LoVo (cell line): ENCODE results near the gene GSG1L.

Experiments
- DNase-seq: peaks from one replicate; pipeline ENCODE4 v3.0.0-alpha.2; 2016; ENCODE audit warnings: low spot score

The GSG1L gene

DNA sequence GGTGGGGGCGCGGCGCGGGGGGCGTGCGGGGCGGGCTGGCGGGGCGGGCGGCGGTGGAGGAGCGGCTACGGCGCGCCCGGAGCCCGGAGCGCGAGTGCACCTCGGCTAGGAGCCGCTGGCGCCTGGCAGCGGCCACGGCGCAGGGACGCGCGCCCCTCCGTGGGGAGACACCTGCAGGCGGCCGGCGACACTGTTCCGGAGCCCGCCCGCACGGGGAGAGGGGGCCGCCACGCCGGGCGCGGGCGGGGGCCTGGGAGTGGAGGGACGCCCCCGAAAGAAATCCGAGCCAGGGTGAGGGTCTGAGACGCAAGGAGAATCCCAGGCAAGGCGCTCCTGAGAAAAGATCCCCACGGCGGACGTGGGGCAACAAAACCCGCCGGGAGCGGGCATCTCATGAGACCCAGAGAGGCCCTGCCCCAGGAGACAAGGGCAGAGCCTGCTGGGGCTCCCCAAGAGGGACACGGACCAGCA is at the start of gene GSG1L:
GSG1L (minus strand) TSS at position 124 of the 471 bp plus-strand sequence. CDS start 290 bp downstream, outside the sequence.
- no peak for DNase-seq

DNA sequence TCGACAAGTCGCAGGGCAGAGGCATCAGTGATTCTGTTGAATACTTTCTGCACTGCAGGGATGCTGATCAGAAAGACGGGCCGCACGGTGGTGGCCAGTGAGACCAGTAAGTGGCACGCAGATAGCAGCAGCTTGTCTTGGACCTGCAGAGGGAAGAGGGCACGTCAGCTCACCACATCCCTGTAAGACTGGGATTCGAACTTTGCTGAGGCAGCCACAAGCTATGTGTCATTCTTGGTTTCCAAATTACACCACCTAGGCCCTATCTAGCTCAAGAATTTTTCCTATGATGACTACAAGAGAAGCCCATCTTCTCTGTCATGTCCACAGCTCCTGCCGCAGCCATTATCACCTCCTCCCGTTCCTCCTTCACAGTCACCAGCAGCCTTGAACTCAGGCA is 49.4 kb upstream of the GSG1L start:
- no peak for DNase-seq

DNA sequence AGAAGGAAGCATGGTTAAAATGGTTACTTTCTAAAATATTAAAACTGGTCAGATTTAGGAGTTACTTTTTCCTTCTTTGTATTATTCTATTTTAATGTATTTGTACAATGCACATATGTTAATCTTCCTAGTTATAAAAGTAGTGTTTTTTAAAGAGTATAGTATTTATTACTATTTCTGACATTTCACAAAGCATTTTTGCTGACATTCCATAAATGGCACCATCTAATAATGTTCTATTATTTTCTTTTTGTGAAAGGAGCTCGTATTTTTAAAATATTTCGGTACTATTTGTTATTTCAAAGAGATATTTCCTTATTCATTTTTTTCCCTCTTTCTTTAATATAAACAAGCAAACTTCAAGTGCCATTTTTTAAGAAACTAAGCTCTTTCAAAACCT is 47.5 kb upstream of the GSG1L start:
- no peak for DNase-seq

DNA sequence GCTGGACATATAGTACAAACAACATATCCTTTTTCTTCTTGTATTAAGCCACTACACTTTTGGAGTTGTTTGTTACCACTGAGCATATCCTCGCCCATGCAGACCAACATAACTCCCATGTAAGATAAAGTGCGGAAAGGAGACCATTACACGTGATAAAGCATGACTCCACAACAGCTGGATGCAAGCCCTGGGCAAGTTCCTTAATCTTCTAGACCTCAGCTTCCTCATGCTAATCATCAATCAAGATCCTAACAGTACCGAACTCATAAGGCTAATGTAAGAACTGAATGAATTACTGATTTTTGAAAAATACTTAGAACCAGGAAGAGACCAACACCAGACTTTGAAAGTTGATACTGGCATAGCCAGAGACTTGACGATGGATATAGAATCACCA is 47.0 kb upstream of the GSG1L start:
- DNase-seq: no peak

DNA sequence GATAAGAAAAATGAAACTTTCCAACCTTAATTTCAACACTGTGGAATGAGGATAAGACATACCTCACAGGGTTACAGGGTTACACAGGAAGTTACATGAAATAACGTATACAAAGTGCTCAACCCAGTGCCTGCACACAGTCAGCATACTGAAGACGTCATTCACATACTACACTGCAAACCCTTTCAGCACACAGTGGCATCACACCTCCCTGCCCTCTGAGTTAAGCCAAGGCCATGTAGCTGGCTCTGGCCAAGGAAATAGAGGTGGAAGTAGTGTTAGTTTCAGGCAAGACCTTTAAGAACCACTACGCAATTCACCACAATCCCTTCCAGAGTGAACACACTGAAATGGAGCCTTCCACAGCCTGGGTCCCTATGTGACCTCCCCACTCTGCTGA is 46.6 kb upstream of the GSG1L start:
- DNase-seq: no peak

DNA sequence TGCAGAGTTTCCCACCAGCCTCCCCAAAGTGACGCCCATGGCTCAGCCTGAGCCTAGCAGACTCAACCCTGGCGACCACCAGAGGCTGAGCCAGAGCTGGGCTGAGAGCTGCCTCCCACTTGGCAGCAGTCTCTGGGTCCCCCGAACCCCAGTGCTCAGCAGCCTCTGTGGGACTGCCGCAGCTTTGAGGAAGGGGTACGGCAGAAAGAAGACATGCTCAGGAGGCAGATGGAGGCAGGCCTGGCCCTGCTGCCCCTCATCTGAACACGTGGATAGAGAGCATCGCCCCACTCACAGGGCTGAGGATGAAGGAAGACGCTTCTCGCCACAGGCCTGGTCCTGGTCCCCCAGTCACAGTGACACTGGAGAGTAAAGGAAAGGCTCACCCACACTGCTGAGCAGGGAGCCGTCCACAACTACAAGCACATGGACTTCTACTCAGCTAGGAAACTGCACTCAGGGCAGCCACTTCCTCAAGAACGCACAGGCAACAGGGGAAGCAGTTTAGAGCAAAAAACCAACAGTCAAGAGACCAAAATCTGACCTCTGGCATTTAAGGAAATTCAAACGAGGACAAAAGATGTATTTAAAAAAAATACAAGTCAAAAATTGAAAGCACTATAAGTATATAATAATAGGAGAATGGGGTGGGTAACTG is 45.2 kb upstream of the GSG1L start:
- DNase-seq: no peak

DNA sequence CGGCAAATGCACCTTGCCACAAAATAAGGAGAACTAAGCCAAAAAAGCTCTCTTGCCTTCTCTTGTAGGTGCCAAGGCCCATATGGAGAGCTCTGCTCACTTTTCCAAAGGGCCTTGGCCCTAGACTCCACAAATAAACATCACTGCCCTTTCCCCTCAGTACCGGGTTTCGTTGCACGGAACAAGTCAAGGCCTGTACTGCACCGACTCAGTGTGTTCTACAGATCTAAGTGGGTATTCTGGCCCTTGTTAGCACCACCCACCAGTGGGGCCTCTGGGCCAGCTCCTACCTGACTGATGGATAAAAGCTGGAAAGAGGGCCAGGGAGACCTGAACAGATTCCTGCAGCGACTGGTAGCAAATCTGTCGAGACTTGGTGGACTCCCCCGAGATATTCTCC is 43.7 kb upstream of the GSG1L start:
- no peak for DNase-seq

DNA sequence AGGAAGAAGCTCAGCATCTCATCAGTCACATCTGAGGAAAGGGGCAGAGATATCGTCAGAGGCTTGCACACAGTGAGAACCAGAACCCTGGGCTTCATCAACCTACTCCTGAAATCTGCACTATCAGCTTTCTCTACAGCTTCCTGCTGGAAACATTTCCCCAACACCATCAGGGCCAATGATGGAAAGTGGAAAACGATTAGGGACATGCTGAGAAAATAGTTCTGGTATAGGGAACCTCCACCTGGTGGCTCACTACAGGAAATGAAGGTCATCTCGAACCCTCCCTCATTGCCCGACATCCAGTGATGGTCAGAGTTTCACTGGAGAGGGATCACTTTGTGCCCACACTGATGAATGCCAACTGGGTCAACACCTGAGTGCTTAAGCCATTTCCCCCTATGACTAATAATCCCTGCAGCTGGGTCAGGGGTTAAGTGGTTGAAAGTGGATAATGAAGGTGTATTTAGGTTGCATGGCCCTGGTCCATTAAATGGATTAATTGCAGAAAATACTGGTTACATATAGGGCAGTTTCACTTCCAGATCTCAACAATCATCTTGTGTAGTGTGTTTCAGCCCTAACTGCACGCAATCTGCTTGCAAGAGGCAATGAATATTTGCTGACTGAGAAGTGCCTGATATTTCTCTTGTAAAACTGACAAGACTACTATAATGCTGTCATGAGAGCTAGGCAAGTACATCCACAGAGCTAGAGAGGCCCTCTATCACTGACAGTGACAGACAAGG is 43.1 kb upstream of the GSG1L start:
- no peak for DNase-seq

DNA sequence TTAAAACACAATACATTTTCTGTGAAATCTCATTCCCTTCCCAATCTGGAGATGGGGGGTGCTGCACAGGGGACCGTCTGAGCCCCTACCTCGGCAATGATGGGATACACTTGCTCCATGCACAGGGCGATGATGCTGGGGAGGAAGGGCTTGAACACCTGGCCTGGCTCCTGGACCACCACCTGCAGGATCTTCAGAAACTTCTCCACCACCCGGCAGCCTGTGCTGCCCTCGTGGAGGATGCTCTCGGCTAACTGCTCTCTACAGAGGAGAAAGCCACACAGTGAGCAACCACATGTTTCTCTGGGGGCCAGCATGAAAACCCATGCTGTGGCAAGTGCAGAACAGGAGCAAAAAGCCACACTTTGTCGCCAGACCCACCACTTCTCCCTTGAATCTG is 42.4 kb upstream of the GSG1L start:
- no peak for DNase-seq

DNA sequence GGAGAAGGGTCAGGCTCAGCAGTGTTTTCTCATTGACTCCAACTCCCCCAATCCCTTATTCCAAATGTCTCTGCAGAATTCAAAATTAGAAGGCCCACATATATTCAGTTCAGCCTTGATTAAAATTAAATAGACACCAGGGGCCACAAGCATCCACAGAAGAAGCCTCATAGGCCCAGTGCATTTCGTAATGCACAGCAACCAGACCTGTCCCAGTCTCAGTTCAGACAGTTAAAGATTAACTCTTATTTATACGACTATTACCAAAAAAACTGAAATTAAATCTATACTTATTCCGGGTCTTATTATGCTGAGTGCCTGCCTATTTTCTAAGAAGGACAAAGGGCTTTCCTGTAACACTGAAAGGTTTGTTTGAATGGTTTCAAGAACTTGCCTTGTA is 41.8 kb upstream of the GSG1L start:
- no peak for DNase-seq

DNA sequence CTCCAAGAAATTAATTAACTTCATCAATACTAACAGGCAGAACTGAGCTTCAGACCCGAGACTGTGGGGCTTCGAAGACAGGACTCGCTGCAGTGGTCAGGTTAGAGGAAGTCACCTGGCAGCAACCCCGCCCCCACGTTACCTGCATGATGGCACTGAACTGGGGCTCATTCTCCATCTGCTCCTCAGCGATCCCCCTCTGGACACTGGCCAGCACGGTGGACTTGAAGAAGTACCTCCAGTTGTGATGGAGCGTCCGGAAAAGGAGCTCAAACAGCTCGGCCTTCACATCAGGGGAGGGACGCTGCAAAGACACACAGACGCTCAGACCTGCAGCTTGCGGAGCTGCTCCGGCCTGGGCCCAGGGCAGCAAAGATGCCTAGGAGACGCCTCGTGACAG is 40.9 kb upstream of the GSG1L start:
- no peak for DNase-seq

DNA sequence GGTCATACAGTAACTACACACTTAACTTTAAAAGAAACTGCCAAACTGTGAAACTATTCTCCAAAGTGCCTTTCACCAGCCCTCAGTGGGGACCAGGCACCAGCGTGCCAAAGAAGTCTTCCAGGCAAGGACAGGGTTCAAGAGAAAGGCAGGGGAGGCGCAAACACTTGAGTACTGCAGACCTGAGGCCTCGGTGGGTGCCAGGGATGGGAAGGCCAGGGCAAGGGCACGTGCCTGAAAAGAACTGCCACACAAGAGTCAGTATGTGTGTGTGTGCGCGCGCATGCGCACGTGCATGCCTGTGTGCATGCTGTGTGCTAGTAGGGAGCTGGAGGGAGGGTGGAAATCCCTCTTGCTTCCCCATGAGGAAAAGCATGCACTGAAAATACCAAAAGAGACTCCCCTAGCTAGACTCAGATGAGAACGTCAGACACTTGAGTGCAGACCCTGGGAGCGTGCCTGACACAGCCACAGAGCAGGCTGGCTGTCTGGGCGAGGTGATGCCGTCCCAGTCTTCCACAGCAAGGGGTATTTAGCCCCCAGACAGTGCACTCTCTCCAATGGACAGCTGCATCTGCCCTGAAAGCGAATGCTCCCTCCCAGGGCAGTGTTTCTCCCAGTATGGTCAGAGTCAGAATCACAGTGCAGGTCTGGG is 40.1 kb upstream of the GSG1L start:
- no peak for DNase-seq

DNA sequence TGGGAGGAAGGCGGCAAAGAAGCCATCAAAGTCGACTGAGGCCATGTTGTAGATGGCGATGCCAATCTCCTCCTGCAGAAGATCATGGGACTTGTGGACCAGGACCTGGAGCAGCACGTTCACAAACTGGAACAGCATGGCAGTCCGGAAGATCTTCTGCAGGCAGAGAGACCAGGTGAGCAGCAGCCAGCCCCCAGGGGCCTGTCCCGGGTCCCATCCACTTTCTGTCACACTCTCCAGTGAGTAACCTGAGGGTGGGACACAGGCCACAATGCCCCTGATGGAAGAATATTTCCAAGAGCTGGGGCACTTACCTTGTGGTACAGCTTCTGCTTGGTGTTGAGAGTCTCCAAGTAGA is 38.0 kb upstream of the GSG1L start:
- no peak for DNase-seq

DNA sequence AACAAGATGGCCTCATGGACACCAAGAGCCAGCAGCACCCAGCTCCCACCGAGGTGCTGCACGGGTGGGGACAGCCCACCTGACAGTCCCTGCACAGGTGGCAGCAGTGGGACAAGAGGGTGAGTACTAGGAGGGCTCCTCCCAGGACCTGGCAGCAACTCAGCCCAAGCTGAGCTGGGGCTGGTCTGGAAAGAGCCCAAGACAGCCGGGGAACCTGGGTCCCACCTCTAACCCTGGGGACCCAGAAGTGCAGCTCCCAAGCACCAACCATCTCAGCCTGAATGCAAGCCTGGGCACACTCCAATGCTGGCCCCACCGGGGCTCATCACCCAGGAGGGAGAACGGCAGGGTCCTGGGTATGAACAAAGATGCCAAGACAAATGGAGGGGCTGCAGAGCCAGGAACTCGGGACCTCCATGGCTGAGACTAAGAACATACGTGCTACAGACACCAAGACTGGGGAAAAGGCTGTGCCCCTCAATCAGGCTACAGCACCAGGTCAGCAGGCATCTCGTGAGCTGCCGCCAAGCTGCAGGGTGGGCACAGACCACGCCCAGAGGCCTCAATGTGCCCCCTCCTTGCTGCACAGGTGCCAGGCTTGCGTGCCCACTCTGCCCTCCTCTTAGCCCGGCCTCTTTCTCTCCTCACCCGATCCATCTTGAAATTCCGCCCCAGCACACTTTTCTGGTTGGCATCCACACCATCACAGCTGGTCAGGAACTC is 37.5 kb upstream of the GSG1L start:
- no peak for DNase-seq

DNA sequence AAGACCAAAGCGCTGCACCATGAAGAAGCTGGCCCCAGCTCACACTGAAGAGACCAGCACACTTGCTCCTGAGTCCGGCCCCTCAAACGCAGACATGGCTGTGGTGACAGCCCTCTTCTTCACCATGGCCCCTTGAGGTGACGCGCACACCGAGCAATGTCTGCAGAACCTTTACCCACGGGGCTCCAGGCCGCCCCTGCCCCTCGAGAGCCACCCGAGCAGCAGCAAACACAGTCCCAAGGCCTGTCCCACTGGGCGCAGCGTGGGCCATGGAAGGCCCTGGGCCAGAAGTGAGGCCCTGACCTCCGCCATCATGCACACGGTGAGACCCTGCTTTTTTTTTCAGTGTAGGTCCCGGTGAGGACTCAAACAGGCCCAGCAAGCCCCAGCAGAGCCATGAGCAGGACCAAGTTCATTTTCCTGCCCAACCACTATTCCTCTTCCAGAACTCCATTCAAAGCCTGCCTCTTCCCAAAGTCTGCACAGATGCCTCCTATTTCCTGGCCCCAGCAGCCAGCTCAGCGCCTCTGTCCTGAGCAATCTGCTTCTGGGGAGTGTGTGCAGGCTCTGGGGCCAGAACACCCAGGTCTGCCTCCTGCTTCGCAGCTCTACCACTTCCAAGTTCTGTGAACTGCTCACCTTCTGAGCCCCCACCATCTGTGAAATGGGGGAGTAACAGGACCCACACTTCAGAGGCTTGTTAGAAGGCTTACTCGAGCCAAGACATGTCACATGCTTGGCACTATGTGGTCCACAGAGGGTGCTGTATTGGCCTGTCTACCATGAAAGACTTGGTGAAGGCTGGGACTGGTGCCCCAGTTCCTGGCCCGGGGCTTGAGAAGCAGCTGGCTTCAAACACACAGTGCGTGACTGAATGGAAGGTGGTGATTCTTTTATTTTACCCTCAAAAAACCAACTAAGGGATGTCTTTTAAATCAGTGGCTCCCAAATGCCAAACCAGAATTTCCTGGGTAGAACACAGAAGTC is 35.7 kb upstream of the GSG1L start:
- no peak for DNase-seq

DNA sequence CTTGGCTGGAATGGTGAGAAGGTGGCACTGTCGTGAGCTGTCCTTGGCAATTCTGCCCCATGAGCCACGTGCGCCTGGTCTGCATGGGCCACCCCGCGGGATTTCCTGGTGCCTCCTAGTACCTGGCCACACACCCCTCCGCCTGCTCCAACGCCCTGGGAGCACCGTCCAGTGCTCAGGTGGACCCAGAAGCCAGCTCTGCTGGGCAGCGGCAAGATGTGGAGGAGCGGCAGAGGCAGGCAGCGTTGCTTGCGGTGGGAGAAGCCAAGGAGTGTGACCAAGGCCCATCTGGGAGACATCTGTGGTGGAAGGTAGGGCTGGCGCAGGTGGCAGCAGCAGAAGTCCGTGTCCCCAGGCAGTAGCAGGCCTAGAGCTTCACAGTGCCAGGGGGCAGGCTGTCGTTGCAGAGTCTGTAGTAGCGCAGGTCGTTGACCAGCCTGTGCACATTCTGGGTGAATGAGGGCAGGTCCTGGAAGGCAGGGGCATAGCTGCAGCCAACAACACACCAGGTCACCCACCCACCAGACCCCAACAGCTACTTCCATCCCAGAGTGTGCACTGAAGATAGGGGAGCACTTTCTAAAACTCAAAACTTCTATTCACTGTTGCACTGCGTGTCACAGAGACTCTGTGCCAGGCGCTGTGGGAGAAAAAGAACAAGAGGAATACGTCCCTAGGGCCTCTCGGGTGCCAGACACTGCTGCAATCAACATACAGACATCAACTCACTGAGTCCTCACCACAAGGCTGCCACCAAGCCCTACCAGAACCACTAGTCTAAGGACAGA is 34.9 kb upstream of the GSG1L start:
- DNase-seq: no peak

DNA sequence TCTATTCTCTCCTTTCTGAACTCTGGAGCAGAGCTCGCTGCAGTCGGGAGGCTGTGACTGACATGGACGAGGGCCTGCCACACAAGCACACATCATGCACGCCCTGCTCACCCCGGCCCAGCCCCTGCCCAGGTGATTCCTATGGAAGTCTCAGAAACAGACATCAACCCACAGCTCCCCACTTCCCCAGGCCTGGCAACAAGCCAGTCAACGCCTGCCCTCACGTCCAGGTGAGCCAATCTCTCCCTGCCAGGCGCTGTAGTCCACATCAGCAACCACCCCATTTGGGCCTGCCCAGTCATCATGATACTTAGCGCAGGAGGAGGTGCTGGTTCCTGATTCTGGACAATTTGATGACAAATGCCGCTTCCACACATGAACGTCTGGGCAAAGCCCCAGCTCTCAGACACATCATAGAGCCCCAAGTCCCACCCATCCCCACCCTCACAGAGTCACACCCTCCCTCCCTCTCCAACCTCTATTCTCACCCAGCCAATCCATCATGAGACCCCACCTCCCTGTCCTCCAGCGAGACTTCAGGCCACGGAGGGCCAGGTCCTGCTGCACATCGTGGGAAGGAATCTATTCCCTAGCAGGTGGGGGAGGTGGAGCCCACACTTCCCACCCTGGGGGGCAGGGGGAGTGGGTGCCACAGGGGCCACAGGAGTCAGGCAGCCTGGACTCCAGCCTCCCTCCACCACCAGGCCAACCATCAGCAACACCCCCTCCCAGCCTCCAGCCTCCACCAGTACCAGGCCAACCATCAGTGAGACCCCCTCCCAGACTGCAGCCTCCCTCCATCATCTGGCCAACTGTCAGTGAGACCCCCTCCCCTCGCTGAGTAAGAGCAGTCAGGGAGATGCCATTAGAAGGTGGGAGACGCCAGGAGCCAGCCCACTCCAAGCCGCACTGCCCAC is 33.7 kb upstream of the GSG1L start:
- DNase-seq: no peak

DNA sequence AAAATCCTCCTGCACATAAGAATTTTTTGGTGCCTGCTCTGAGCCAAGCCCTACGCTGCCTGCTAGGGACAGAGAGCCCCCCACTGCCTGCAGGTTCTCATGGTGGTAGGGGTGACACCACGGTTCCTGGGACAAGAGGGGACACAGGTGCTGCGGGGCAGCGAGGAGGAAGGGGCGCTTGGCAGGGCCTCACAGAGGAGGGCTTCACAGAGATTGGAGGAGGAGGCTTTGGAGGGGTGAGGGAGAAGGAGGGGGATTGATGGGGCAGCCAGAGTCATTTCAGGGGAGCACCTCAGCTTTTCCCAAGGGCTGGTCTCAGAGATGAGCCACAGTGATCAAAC is 29.8 kb upstream of the GSG1L start:
- no peak for DNase-seq

DNA sequence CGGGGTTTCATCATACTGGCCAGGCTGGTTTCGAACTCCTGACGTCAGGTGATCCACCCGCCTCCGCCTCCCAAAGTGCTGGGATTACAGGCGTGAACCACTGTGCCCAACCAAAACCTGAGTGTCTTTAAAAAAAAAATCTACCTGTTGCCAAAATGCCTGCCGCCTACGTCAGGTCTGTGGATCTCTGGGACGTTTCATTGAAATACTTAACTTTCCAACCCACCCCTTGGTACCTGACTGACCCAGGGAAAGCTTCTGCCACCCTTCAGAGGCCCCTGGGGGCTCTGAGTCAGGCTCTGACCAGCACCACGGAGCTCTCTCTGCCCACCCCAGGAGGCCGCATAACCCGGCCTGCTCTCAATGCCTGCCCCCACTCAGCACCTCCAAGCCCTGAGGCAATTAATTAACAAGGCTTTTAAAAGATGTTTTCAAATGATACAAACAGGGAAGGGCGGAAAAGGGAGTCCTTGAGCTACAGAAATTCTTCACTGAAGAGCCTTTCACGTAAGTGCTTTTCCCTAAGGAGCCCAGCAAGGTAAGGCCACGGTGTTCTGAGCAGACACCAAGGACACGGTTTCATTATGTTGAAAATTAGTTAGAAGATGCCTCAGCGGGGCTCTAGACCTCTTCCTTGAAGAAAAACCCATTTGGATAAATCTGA is 29.3 kb upstream of the GSG1L start:
- no peak for DNase-seq
